Calu3 (cell line): ENCODE data around the gene GSKIP. TPM values are rescaled to one million over a fixed set of nuclear protein-coding genes. Genes with fewer than 3 reads are reported as not detected.

Experiments used
- BruUV-seq: library from RNA; stranded (reverse); fragments of 400-500 nt; replicated peaks from 2 replicates; lab custom pipeline; 2021; lab: Mats Ljungman, UMichigan
- CTCF ChIA-PET: fragments of 300-600 bp; sonication (Branson Sonifier 250); formaldehyde crosslinking; loops from one replicate; lab custom pipeline; 2022; ENCODE audit warnings: antibody characterized with exemption; lab: Charles Lee
- DNase-seq: peaks from one replicate; pipeline ENCODE4 v3.0.0; 2022
- H3K27ac Mint-ChIP-seq: one replicate; pipeline ENCODE4 v1.8.0; 2022; ENCODE audit warnings: mixed read lengths; ENCODE audit not compliant: unreplicated experiment
- H3K27me3 Mint-ChIP-seq: one replicate; pipeline ENCODE4 v1.8.0; 2022; ENCODE audit warnings: mixed read lengths; ENCODE audit not compliant: unreplicated experiment
- H3K36me3 Mint-ChIP-seq: one replicate; pipeline ENCODE4 v1.8.0; 2022; ENCODE audit warnings: mild to moderate bottlenecking, moderate library complexity, mixed read lengths; ENCODE audit not compliant: insufficient read depth, unreplicated experiment
- H3K4me1 Mint-ChIP-seq: one replicate; pipeline ENCODE4 v1.8.0; 2022; ENCODE audit warnings: mild to moderate bottlenecking, low read depth, mixed read lengths; ENCODE audit not compliant: unreplicated experiment
- H3K4me3 Mint-ChIP-seq: one replicate; pipeline ENCODE4 v1.8.0; 2022; ENCODE audit warnings: mild to moderate bottlenecking, low read depth, moderate library complexity, mixed read lengths; ENCODE audit not compliant: unreplicated experiment
- H3K9me3 Mint-ChIP-seq: one replicate; pipeline ENCODE4 v1.8.0; 2022; ENCODE audit warnings: low read depth, mixed read lengths; ENCODE audit not compliant: unreplicated experiment
- CTCF ChIP-seq: fragments of 200-600 bp; IDR thresholded peaks from one replicate; pipeline ENCODE4 v1.8.0; 2022; ENCODE audit warnings: antibody characterized with exemption; ENCODE audit not compliant: unreplicated experiment
- intact Hi-C: fragments of 100-400 bp; cut with micrococcal nuclease; formaldehyde crosslinking; loops from one replicate; pipeline ENCODE4 v1.10.0; 2022; ENCODE audit not compliant: unreplicated experiment
- total RNA-seq: library from RNA; stranded (reverse); gene quantifications from 2 replicates; pipeline ENCODE4 v1.2.3, GENCODE V29; 2022

Gene GSKIP
- total RNA-seq, 1 experiment from 2014 or later = 33.3 TPM

- CTCF ChIA-PET = no interaction called here
- H3K4me3 Mint-ChIP-seq = peak overlapping the region; percentile 88
- BruUV-seq = no TSS peak
- peaks cover 18% of the 10 kb centered on the region for H3K36me3 Mint-ChIP-seq
- no peaks in the 10 kb centered on the region for H3K9me3 Mint-ChIP-seq
- H3K27ac Mint-ChIP-seq = no peak overlapping the region
- no peaks in the 10 kb centered on the region for H3K4me1 Mint-ChIP-seq
- no peak for TF ChIP-seq CTCF
- no peak for DNase-seq
- intact Hi-C loops = no loop called here
- H3K27me3 Mint-ChIP-seq = no peaks in the 10 kb centered on the region
Measured at GRCh38 chr14:96393071-96393691, 29.9 kb downstream of the GSKIP start.

GRCh38 chr14:96394047-96394815 is 30.9 kb downstream of the GSKIP start:
- no peak for TF ChIP-seq CTCF
- no peak for DNase-seq
- no TSS peak for BruUV-seq
- peaks cover 18% of the 10 kb centered on the region for H3K36me3 Mint-ChIP-seq
- H3K4me1 Mint-ChIP-seq = no peaks in the 10 kb centered on the region
- intact Hi-C loops = no loop called here
- H3K4me3 Mint-ChIP-seq = no peak overlapping the region
- H3K27me3 Mint-ChIP-seq = no peaks in the 10 kb centered on the region
- H3K27ac Mint-ChIP-seq = no peak overlapping the region
- CTCF ChIA-PET = no interaction called here
- no peaks in the 10 kb centered on the region for H3K9me3 Mint-ChIP-seq

GRCh38 chr14:96398432-96398831 is 35.1 kb downstream of the GSKIP start:
- H3K27ac Mint-ChIP-seq = no peak overlapping the region
- no peaks in the 10 kb centered on the region for H3K36me3 Mint-ChIP-seq
- H3K4me3 Mint-ChIP-seq = no peak overlapping the region
- no peak for TF ChIP-seq CTCF
- no peaks in the 10 kb centered on the region for H3K4me1 Mint-ChIP-seq
- intact Hi-C loops = no loop called here
- CTCF ChIA-PET = no interaction called here
- DNase-seq = no peak
- H3K9me3 Mint-ChIP-seq = no peaks in the 10 kb centered on the region
- H3K27me3 Mint-ChIP-seq = no peaks in the 10 kb centered on the region
- BruUV-seq = no TSS peak

- no peaks in the 10 kb centered on the region for H3K27me3 Mint-ChIP-seq
- intact Hi-C loops = no loop called here
Measured at GRCh38 chr14:96398921-96399320, 35.6 kb downstream of the GSKIP start.

More at GRCh38 chr14:96398921-96399320, 35.6 kb downstream of the GSKIP start:
- no peaks in the 10 kb centered on the region for H3K36me3 Mint-ChIP-seq
- no peak overlapping the region for H3K27ac Mint-ChIP-seq
- no peaks in the 10 kb centered on the region for H3K4me1 Mint-ChIP-seq
- CTCF ChIA-PET = interaction anchor here (0.6 kb wide), 1 partner anchor 84 kb away, joined by 3 read pairs; no protein-coding TSS in a partner anchor
- no TSS peak for BruUV-seq
- TF ChIP-seq CTCF = no peak
- no peak overlapping the region for H3K4me3 Mint-ChIP-seq
- no peak for DNase-seq
- H3K9me3 Mint-ChIP-seq = no peaks in the 10 kb centered on the region
